Ishikawa (cell line): ENCODE results near the gene PPP4R3B.

Source experiments
- CEBPB ChIP-seq: IDR thresholded peaks from 2 replicates; pipeline ENCODE4 v1.6.1; 2012
- CREB1 ChIP-seq: IDR thresholded peaks from 2 replicates; pipeline ENCODE4 v1.6.1; 2012; ENCODE audit warnings: low read depth
- EGR1 ChIP-seq: IDR thresholded peaks from 2 replicates; pipeline ENCODE4 v1.6.1; 2012
- EP300 ChIP-seq: IDR thresholded peaks from 2 replicates; pipeline ENCODE4 v1.6.1; 2012; ENCODE audit warnings: borderline replicate concordance
- FOXM1 ChIP-seq: IDR thresholded peaks from 2 replicates; pipeline ENCODE4 v1.6.1; 2012; ENCODE audit warnings: low read depth, borderline replicate concordance
- MAX ChIP-seq: IDR thresholded peaks from 2 replicates; pipeline ENCODE4 v1.6.1; 2012
- NFIC ChIP-seq: IDR thresholded peaks from 2 replicates; pipeline ENCODE4 v1.6.1; 2012
- RAD21 ChIP-seq: IDR thresholded peaks from 2 replicates; pipeline ENCODE4 v1.6.1; 2012; ENCODE audit warnings: low read depth
- REST ChIP-seq: IDR thresholded peaks from 2 replicates; pipeline ENCODE4 v1.6.1; 2012; ENCODE audit warnings: low read depth, mild to moderate bottlenecking
- TAF1 ChIP-seq: IDR thresholded peaks from 2 replicates; pipeline ENCODE4 v1.6.1; 2012; ENCODE audit warnings: low read depth, mild to moderate bottlenecking
- TCF12 ChIP-seq: IDR thresholded peaks from 2 replicates; pipeline ENCODE4 v1.6.1; 2012; ENCODE audit warnings: low read depth
- TEAD4 ChIP-seq: IDR thresholded peaks from 2 replicates; pipeline ENCODE4 v1.6.1; 2012
- YY1 ChIP-seq: IDR thresholded peaks from 2 replicates; pipeline ENCODE4 v1.6.1; 2012; ENCODE audit warnings: low read depth
- ZBTB7A ChIP-seq: IDR thresholded peaks from 2 replicates; pipeline ENCODE4 v1.6.1; 2012; ENCODE audit warnings: low read depth
- TF ChIP-seq, protein P1 (sequence below): IDR thresholded peaks from 2 replicates; pipeline ENCODE4 v1.6.1; 2012

Gene PPP4R3B

GRCh38 chr2:55636831-55637230 is 19.4 kb upstream of the PPP4R3B start:
- TF ChIP-seq TCF12 (no peak), ZBTB7A (no peak), EP300 (no peak), REST (no peak), CREB1 (no peak), TAF1 (no peak), TEAD4 (no peak), YY1 (no peak), RAD21 (no peak), NFIC (no peak), EGR1 (no peak), CEBPB (no peak), MAX (no peak)
- TF ChIP-seq, protein P1, sequence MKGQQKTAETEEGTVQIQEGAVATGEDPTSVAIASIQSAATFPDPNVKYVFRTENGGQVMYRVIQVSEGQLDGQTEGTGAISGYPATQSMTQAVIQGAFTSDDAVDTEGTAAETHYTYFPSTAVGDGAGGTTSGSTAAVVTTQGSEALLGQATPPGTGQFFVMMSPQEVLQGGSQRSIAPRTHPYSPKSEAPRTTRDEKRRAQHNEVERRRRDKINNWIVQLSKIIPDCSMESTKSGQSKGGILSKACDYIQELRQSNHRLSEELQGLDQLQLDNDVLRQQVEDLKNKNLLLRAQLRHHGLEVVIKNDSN = no peak

DNA sequence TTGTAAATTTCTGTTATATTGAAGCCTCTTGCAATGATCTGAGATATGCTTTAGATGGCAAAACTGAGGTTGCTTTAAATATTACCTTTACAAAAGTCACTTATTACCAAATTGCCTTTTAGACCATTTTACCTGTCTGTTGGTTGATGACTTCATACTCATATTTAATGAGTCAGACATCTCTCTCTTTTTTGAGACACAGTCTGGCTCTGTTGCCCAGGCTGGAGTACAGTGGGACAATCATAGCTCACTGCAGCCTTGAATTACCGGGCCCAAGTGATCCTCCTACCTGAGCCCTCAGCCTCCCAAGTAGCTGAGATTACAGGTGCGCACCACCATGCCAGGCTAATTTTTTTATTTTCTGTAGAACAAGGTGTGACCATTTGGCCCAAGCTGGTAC is 11.5 kb upstream of the PPP4R3B start:
- no peak for TF ChIP-seq TCF12
- TF ChIP-seq CEBPB = no peak
- no peak for TF ChIP-seq RAD21
- no peak for TF ChIP-seq EGR1
- no peak for TF ChIP-seq REST
- TF ChIP-seq ZBTB7A = no peak
- TF ChIP-seq FOXM1 = no peak
- TF ChIP-seq NFIC = no peak

DNA sequence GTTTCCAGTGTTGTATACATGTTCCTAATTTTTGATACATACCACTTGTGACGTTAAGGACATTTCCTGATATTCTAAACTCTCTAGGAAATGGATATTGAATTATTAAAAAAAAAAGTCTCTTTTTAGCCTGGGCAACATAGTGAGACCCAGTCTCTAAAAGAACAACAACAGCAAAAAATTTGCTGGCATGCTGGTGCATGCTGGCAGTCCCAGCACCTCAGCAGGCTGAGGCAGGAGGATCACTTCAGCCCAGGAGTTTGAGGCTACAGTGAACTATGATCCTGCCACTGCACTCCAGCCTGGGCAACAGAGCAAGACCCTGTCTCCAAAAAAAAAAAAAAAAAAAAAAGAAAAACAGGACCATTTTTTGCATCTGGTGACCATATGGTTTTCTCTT is 10.5 kb upstream of the PPP4R3B start:
- TF ChIP-seq REST = no peak
- TF ChIP-seq RAD21 = no peak
- TF ChIP-seq YY1 = no peak
- no peak for TF ChIP-seq MAX
- TF ChIP-seq, protein P1 = no peak
- TF ChIP-seq TAF1 = no peak
- TF ChIP-seq TCF12 = no peak
- no peak for TF ChIP-seq NFIC
- no peak for TF ChIP-seq CEBPB
- TF ChIP-seq ZBTB7A = no peak

- TF ChIP-seq TEAD4 (no peak), CEBPB (no peak), TAF1 (no peak), YY1 (no peak)
These were observed 4.4 kb upstream of the PPP4R3B start for GRCh38 chr2:55621802-55622201.

GRCh38 chr2:55620123-55620779 is 2.8 kb upstream of the PPP4R3B start:
- TF ChIP-seq RAD21 = peak; percentile 14; the same call in 1 of the 2 replicates
- no peak for TF ChIP-seq NFIC
